ENCODE data around the gene ZNF664. TPM values are rescaled to one million over a fixed set of nuclear protein-coding genes. Genes with fewer than 3 reads are reported as not detected.

The ZNF664 gene
- total and polyA plus RNA-seq, 2 of the 8 experiments (the other 6 are each of a cell fraction or from before 2014, with no cell fraction given) = 22.8 to 51.4 TPM

GRCh38 chr12:123986374-123986965 lies 13.5 kb downstream of the ZNF664 start:
- Histone ChIP-seq H2AK5ac (ENCODE audit: low read depth, low read length) (no peak overlapping the region), H2BK12ac (ENCODE audit: low read depth, low read length) (no peak overlapping the region), H2BK120ac (replicated peaks; ENCODE audit: low read depth, low read length) (no peak overlapping the region), H3K23me2 (ENCODE audit: low read depth, low read length) (no peaks in the 10 kb centered on the region), H2BK15ac (ENCODE audit: low read length) (no peak overlapping the region), H3K18ac (ENCODE audit: extremely low read depth, low read length) (no peak overlapping the region), H3K14ac (ENCODE audit: insufficient read length) (no peak overlapping the region), H3K4me2 (ENCODE audit: insufficient read depth in 1 of 2, low read depth in 2 of 2, low read length in 2 of 2) (no peak overlapping the region), H3K27ac (ENCODE audit: low read depth, low read length) (no peak overlapping the region), H3K23ac (ENCODE audit: insufficient read length) (no peak overlapping the region), H3K27me3 (replicated peaks in 1 of 4; ENCODE audit: control insufficient read depth in 3 of 4, extremely low read depth in 1 of 4, insufficient read depth in 3 of 4, low read length in 3 of 4) (no peaks in the 10 kb centered on the region), H2BK5ac (ENCODE audit: low read depth, low read length) (no peak overlapping the region), H3K9ac (replicated peaks in 1 of 4; ENCODE audit: extremely low read depth in 1 of 4, low read depth in 3 of 4, low read length in 3 of 4) (no peak overlapping the region), H4K91ac (replicated peaks; ENCODE audit: insufficient read length, low read length) (no peak overlapping the region), H4K8ac (ENCODE audit: extremely low read depth, insufficient read depth, low read length) (no peak overlapping the region), H3K79me1 (ENCODE audit: low read depth, low read length) (no peaks in the 10 kb centered on the region; the same call in 1 of the 2 replicates), H2BK20ac (ENCODE audit: low read length) (no peak overlapping the region), H4K5ac (ENCODE audit: insufficient read length, low read depth, low read length) (no peak overlapping the region), H2AFZ (ENCODE audit: low read length) (no peak overlapping the region), H4K20me1 (replicated peaks in 1 of 2; ENCODE audit: control insufficient read depth in 1 of 2, insufficient read depth in 2 of 2, low read length in 2 of 2) (peaks cover 7 to 15% of the 10 kb centered on the region in 2 experiments), H3K56ac (replicated peaks; ENCODE audit: insufficient read length, low read depth, low read length) (no peak overlapping the region), H3K4ac (replicated peaks; ENCODE audit: insufficient read length, low read depth, low read length) (no peak overlapping the region), H3K36me3 (ENCODE audit: control insufficient read depth in 2 of 4, insufficient read depth in 4 of 4, low read length in 3 of 4) (no peaks in the 10 kb centered on the region; a peak in 1 of 8 replicates), H3K4me3 (ENCODE audit: extremely low read depth in 1 of 4, insufficient read depth in 2 of 4, low read depth in 3 of 4, low read length in 4 of 4) (no peak overlapping the region), H3K79me2 (ENCODE audit: control insufficient read depth in 1 of 2, insufficient read depth in 2 of 2, low read length in 2 of 2) (no peaks in the 10 kb centered on the region), H3K4me1 (replicated peaks in 1 of 4; ENCODE audit: control insufficient read depth in 3 of 4, insufficient read depth in 4 of 4, low read length in 3 of 4) (no peaks in the 10 kb centered on the region), H3K9me3 (ENCODE audit: insufficient read depth in 2 of 2, low read depth in 1 of 2, low read length in 1 of 2) (no peaks in the 10 kb centered on the region)
- TF ChIP-seq POLR2A (IDR thresholded peaks at IDR 0.05; ENCODE audit: control extremely low read depth in 1 of 2, low read depth in 2 of 2, low read length in 2 of 2) (no peak), NRF1 (IDR thresholded peaks at IDR 0.05; ENCODE audit: low read depth, low read length) (no peak), JUND (IDR thresholded peaks at IDR 0.05; ENCODE audit: low read length) (no peak), CREB1 (IDR thresholded peaks at IDR 0.05) (no peak), RFX5 (IDR thresholded peaks at IDR 0.05; ENCODE audit: borderline replicate concordance, low read depth, low read length) (no peak)
- ChIA-PET CTCF (ENCODE audit: partially characterized antibody) (interaction anchor here (0.6 to 3.2 kb wide), 14 partner anchors 8 to 921 kb away, joined by 3 to 13 read pairs (median 4); no protein-coding TSS in a partner anchor), POLR2A (ENCODE audit: partially characterized antibody) (interaction anchor here (1.0 to 1.1 kb wide), 2 partner anchors 12 to 14 kb away, joined by 3 read pairs; partner anchors contain the start of gene CCDC92)
- WGBS, 2 experiments (ENCODE audit: extremely low coverage in 1 of 2, insufficient coverage in 1 of 2, insufficient read length in 1 of 2, insufficient replicate concordance in 2 of 2, low coverage in 1 of 2, low lambda C conversion rate in 2 of 2, missing lambda C conversion rate in 1 of 2) = 93% methylated on average over 3 of the region's 3 CpGs; no CpG with 5 or more reads in 1 of the 2 experiments
- DNase-seq (ENCODE audit: low read depth in 1 of 2, low spot score in 2 of 2) (no peak), FAIRE-seq (no peak)
